IMR-90 (cell line): Measurements from ENCODE around the gene PPP3CA. TPM values are rescaled to one million over a fixed set of nuclear protein-coding genes. Genes with fewer than 3 reads are reported as not detected.

Experiments
- ATAC-seq: fragments of 200-7000 bp; cut with Tn5 transposase; 2 replicates; pipeline ENCODE4 v1.9.1; 2020; ENCODE audit warnings: low read depth, mild to moderate bottlenecking, moderate library complexity
- BruUV-seq: library from RNA; stranded (reverse); fragments of 400-500 nt; replicated peaks from 2 replicates; lab custom pipeline; 2021; lab: Mats Ljungman, UMichigan
- CTCF ChIA-PET: fragments of 300-600 bp; formaldehyde crosslinking; extraction: SDS; loops from one replicate; lab custom pipeline; 2021; ENCODE audit warnings: antibody characterized with exemption; lab: Yijun Ruan, JAX
- POLR2A ChIA-PET: fragments of 300-600 bp; sonication (Branson Sonifier 250); formaldehyde crosslinking; loops from one replicate; lab custom pipeline; 2022; ENCODE audit warnings: antibody characterized with exemption; ENCODE audit not compliant: unreplicated experiment; lab: Charles Lee
- DNase-seq: peaks from one replicate; pipeline ENCODE4 v3.0.0; 2013
- H2AFZ ChIP-seq: replicated peaks from 2 replicates; pipeline ENCODE3; 2013; ENCODE audit warnings: low read length, mild to moderate bottlenecking; ENCODE audit not compliant: poor library complexity
- H2AK5ac ChIP-seq: 2 replicates; pipeline ENCODE4 v1.6.1; 2013; ENCODE audit warnings: low read depth, low read length, inconsistent platforms
- H2AK9ac ChIP-seq: replicated peaks from 2 replicates; pipeline ENCODE3; 2013; ENCODE audit warnings: mild to moderate bottlenecking, low read depth, low read length, moderate library complexity; ENCODE audit not compliant: poor library complexity
- H2BK120ac ChIP-seq: 2 replicates; pipeline ENCODE4 v1.6.1; 2013; ENCODE audit warnings: low read depth, low read length, inconsistent platforms
- H2BK15ac ChIP-seq: 3 replicates; pipeline ENCODE4 v1.6.1; 2013; ENCODE audit warnings: low read depth, low read length, inconsistent platforms
- H2BK20ac ChIP-seq: 2 replicates; pipeline ENCODE4 v1.6.1; 2013; ENCODE audit warnings: low read depth, mild to moderate bottlenecking, inconsistent platforms, low read length, moderate library complexity
- H2BK5ac ChIP-seq: 2 replicates; pipeline ENCODE4 v1.6.1; 2013; ENCODE audit warnings: mild to moderate bottlenecking, low read depth, low read length, inconsistent platforms; ENCODE audit not compliant: poor library complexity, severe bottlenecking
- H3K14ac ChIP-seq: replicated peaks from 2 replicates; pipeline ENCODE4 v1.6.1; 2013; ENCODE audit warnings: low read depth, low read length, inconsistent platforms
- H3K18ac ChIP-seq: 2 replicates; pipeline ENCODE4 v1.6.1; 2013; ENCODE audit warnings: low read depth, low read length, control low read depth
- H3K23ac ChIP-seq: 2 replicates; pipeline ENCODE4 v1.6.1; 2013; ENCODE audit warnings: low read depth, low read length, inconsistent platforms
- H3K27ac ChIP-seq: 2 replicates; pipeline ENCODE4 v1.5.1; 2013; ENCODE audit warnings: mild to moderate bottlenecking, control low read depth, low read length; ENCODE audit not compliant: insufficient read depth
- H3K27me3 ChIP-seq: 2 replicates; pipeline ENCODE4 v1.6.1; 2013; ENCODE audit warnings: low read length; ENCODE audit not compliant: control insufficient read depth, insufficient read depth
- H3K36me3 ChIP-seq: 2 replicates; pipeline ENCODE4 v1.6.1; 2013; ENCODE audit warnings: low read length, mixed read lengths; ENCODE audit not compliant: control insufficient read depth, insufficient read depth
- H3K4ac ChIP-seq: 2 replicates; pipeline ENCODE4 v1.6.1; 2013; ENCODE audit warnings: low read depth, low read length, inconsistent platforms
- H3K4me1 ChIP-seq: 2 replicates; pipeline ENCODE4 v1.6.1; 2013; ENCODE audit warnings: low read length, mixed read lengths; ENCODE audit not compliant: control insufficient read depth, insufficient read depth
- H3K4me2 ChIP-seq: 2 replicates; pipeline ENCODE4 v1.6.1; 2013; ENCODE audit warnings: low read depth, mild to moderate bottlenecking, control low read depth, low read length, moderate library complexity
- H3K4me3 ChIP-seq: 2 replicates; pipeline ENCODE4 v1.5.1; 2013; ENCODE audit warnings: low read depth, mild to moderate bottlenecking, control low read depth, low read length, moderate library complexity; ENCODE audit not compliant: insufficient read depth
- H3K56ac ChIP-seq: 2 replicates; pipeline ENCODE4 v1.6.1; 2013; ENCODE audit warnings: low read length, inconsistent platforms; ENCODE audit not compliant: insufficient read depth; ENCODE audit errors: extremely low read depth
- H3K79me1 ChIP-seq, 2 experiments: 2 replicates each; pipeline ENCODE4 v1.6.1; 2013; ENCODE audit warnings: low read length in 2 of 2, inconsistent platforms in 1 of 2, low read depth in 1 of 2
- H3K9ac ChIP-seq: 2 replicates; pipeline ENCODE4 v1.6.1; 2013; ENCODE audit warnings: low read depth, low read length, control low read depth
- H3K9me1 ChIP-seq: 2 replicates; pipeline ENCODE4 v1.6.1; 2013; ENCODE audit warnings: low read length, inconsistent platforms; ENCODE audit not compliant: insufficient read depth
- H3K9me3 ChIP-seq: 2 replicates; pipeline ENCODE4 v1.6.1; 2013; ENCODE audit warnings: low read length; ENCODE audit not compliant: control insufficient read depth, insufficient read depth
- H4K20me1 ChIP-seq: 2 replicates; pipeline ENCODE4 v1.6.1; 2013; ENCODE audit warnings: low read length, inconsistent platforms; ENCODE audit not compliant: insufficient read depth
- H4K5ac ChIP-seq: 2 replicates; pipeline ENCODE4 v1.6.1; 2013; ENCODE audit warnings: mild to moderate bottlenecking, low read depth, low read length, control low read depth
- H4K8ac ChIP-seq, 2 experiments: 2 replicates each; pipeline ENCODE4 v1.6.1; 2013; ENCODE audit warnings: low read depth in 2 of 2, low read length in 2 of 2, control low read depth in 1 of 2, inconsistent platforms in 1 of 2
- H4K91ac ChIP-seq: 2 replicates; pipeline ENCODE4 v1.6.1; 2013; ENCODE audit warnings: low read depth, low read length, inconsistent platforms; ENCODE audit not compliant: insufficient read depth
- BHLHE40 ChIP-seq: fragments of 150-350 bp; IDR thresholded peaks from 2 replicates; pipeline ENCODE4 v1.6.1; 2016; ENCODE audit warnings: mild to moderate bottlenecking, low read depth, low read length
- CEBPB ChIP-seq: IDR thresholded peaks from 2 replicates; pipeline ENCODE4 v1.6.1; 2012; ENCODE audit warnings: low read depth, low read length, improper control_type of control experiment
- CHD1 ChIP-seq: IDR thresholded peaks from 2 replicates; pipeline ENCODE4 v1.6.1; 2012; ENCODE audit warnings: low read depth, low read length, improper control_type of control experiment
- FOS ChIP-seq: fragments of 150-350 bp; IDR thresholded peaks from 2 replicates; pipeline ENCODE4 v1.6.1; 2016; ENCODE audit warnings: low read depth, low read length
- MAFK ChIP-seq: IDR thresholded peaks from 2 replicates; pipeline ENCODE4 v1.6.1; 2012; ENCODE audit warnings: low read depth, low read length, improper control_type of control experiment
- MAZ ChIP-seq: IDR thresholded peaks from 2 replicates; pipeline ENCODE4 v1.6.1; 2012; ENCODE audit warnings: low read depth, mild to moderate bottlenecking, low read length, improper control_type of control experiment, moderate library complexity, borderline replicate concordance
- MXI1 ChIP-seq: IDR thresholded peaks from 2 replicates; pipeline ENCODE4 v1.6.1; 2012; ENCODE audit warnings: low read depth, mild to moderate bottlenecking, low read length, moderate library complexity, borderline replicate concordance
- POLR2A ChIP-seq: IDR thresholded peaks from 2 replicates; pipeline ENCODE4 v1.6.1; 2012; ENCODE audit warnings: mild to moderate bottlenecking, low read depth, low read length
- RAD21 ChIP-seq: IDR thresholded peaks from 2 replicates; pipeline ENCODE4 v1.6.1; 2012; ENCODE audit warnings: low read length, improper control_type of control experiment
- RCOR1 ChIP-seq: IDR thresholded peaks from 2 replicates; pipeline ENCODE4 v1.6.1; 2012; ENCODE audit warnings: mild to moderate bottlenecking, low read length, improper control_type of control experiment; ENCODE audit not compliant: insufficient replicate concordance
- RFX5 ChIP-seq: IDR thresholded peaks from 2 replicates; pipeline ENCODE4 v1.8.0; 2012; ENCODE audit warnings: low read depth, mild to moderate bottlenecking, low read length, moderate library complexity
- SMC3 ChIP-seq: fragments of 150-350 bp; IDR thresholded peaks from 2 replicates; pipeline ENCODE4 v1.6.1; 2016; ENCODE audit warnings: low read depth, mild to moderate bottlenecking, antibody characterized with exemption, low read length, moderate library complexity
- WGBS, 2 experiments: methylation state at CpG; one replicate each; pipeline versions ENCODE4 v1.1.5 to v1.1.7; 2013; ENCODE audit warnings: missing lambda C conversion rate in 2 of 2; ENCODE audit not compliant: insufficient read length in 1 of 2; ENCODE audit errors: extremely low coverage in 2 of 2; 5-methylcytosine and 5-hydroxymethylcytosine counted together
- dilution Hi-C: fragments of 300-500 bp; cut with HindIII; formaldehyde crosslinking; loops from one replicate; pipeline ENCODE4 v1.14.3; 2018; ENCODE audit warnings: low sequenced_read_pairs; ENCODE audit not compliant: unreplicated experiment
- in situ Hi-C: fragments of 300-500 bp; cut with MboI; formaldehyde crosslinking; loops from 3 replicates; pipeline ENCODE4 v1.14.3; 2019; ENCODE audit warnings: low sequenced_read_pairs, inconsistent platforms, mixed read lengths
- intact Hi-C: fragments of 100-400 bp; cut with micrococcal nuclease; formaldehyde crosslinking; loops from 2 replicates; pipeline ENCODE4 v1.10.0; 2022
- polyA plus RNA-seq, 3 experiments: library from polyadenylated mRNA; depleted of rRNA; stranded (reverse); fragments of >200 nt; gene quantifications; 2 replicates each; pipeline ENCODE4 v1.2.3, GENCODE V29; 2012; ENCODE audit warnings: low replicate concordance in 1 of 3
- total RNA-seq: library from RNA; depleted of rRNA; stranded (reverse); fragments of >200 nt; gene quantifications from 2 replicates; pipeline ENCODE4 v1.2.3, GENCODE V29; 2012
- TF ChIP-seq, protein P1 (sequence below): conservative IDR thresholded peaks from 2 replicates; pipeline ENCODE4 v1.5.1; 2012; ENCODE audit warnings: mild to moderate bottlenecking, low read depth, low read length, improper control_type of control experiment
- TF ChIP-seq, protein P2 (sequence below): fragments of 150-350 bp; IDR thresholded peaks from 2 replicates; pipeline ENCODE4 v1.6.1; 2016; ENCODE audit warnings: low read depth, mild to moderate bottlenecking, low read length, moderate library complexity, borderline replicate concordance
- TF ChIP-seq, protein P3 (sequence below): fragments of 150-350 bp; IDR thresholded peaks from 2 replicates; pipeline ENCODE4 v1.6.1; 2017; ENCODE audit warnings: mild to moderate bottlenecking, antibody characterized with exemption, low read length, low read depth

The PPP3CA gene
- total and polyA plus RNA-seq, 2 of the 4 experiments (the other 2 are of a cell fraction) = 14.5 to 48.6 TPM

DNA sequence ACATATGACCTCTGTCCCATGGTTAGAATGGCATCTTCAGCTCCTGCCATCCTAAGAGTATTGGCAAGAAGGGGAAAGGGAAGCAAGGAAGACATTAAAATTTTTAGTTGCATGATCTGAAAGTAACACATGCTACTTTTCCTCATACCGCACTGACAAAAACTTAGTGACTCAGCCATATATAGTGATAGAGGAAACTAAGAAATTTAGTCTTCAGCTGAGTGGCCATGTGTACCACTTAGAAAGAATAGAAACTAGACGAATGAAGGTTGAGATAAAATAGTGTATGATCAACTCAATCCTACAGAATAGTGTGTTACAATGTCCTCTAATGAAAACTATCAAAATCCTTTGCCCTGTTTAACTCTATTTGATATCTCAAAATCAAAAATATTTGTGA, 164.1 kb downstream of the PPP3CA start:
- Histone ChIP-seq H4K20me1 (peaks cover 4% of the 10 kb centered on the region), H3K9me3 (no peaks in the 10 kb centered on the region), H4K91ac (no peak overlapping the region), H3K18ac (no peak overlapping the region), H2AFZ (no peak overlapping the region), H3K9ac (no peak overlapping the region), H2BK15ac (no peak overlapping the region), H3K23ac (no peak overlapping the region), H3K14ac (no peak overlapping the region), H4K8ac (no peak overlapping the region), H4K5ac (no peak overlapping the region), H3K4me1 (peaks cover 5% of the 10 kb centered on the region; the same call in 1 of the 2 replicates), H2AK5ac (no peak overlapping the region), H3K27ac (no peak overlapping the region), H3K4me2 (no peak overlapping the region), H3K4me3 (no peak overlapping the region), H3K27me3 (no peaks in the 10 kb centered on the region), H3K56ac (no peak overlapping the region), H2BK120ac (no peak overlapping the region), H3K36me3 (peaks cover 1% of the 10 kb centered on the region; the same call in 1 of the 2 replicates), H3K4ac (no peak overlapping the region), H2BK20ac (no peak overlapping the region), H2BK5ac (no peak overlapping the region), H3K9me1 (0 out of 2 replicates have a peak, but pooled peaks cover 9% of the 10 kb centered on the region), H3K79me1 (peaks cover 8 to 31% of the 10 kb centered on the region in 2 experiments), H2AK9ac (no peak overlapping the region)
- intact Hi-C loops = no loop called here
- ChIA-PET CTCF (interaction anchor here (0.5 kb wide), 1 partner anchor 1252 kb away, joined by 3 read pairs; no protein-coding TSS in a partner anchor), POLR2A (no interaction called here)
- TF ChIP-seq, protein P1, sequence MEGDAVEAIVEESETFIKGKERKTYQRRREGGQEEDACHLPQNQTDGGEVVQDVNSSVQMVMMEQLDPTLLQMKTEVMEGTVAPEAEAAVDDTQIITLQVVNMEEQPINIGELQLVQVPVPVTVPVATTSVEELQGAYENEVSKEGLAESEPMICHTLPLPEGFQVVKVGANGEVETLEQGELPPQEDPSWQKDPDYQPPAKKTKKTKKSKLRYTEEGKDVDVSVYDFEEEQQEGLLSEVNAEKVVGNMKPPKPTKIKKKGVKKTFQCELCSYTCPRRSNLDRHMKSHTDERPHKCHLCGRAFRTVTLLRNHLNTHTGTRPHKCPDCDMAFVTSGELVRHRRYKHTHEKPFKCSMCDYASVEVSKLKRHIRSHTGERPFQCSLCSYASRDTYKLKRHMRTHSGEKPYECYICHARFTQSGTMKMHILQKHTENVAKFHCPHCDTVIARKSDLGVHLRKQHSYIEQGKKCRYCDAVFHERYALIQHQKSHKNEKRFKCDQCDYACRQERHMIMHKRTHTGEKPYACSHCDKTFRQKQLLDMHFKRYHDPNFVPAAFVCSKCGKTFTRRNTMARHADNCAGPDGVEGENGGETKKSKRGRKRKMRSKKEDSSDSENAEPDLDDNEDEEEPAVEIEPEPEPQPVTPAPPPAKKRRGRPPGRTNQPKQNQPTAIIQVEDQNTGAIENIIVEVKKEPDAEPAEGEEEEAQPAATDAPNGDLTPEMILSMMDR = no peak
- no peak for TF ChIP-seq CHD1
- TF ChIP-seq, protein P2, sequence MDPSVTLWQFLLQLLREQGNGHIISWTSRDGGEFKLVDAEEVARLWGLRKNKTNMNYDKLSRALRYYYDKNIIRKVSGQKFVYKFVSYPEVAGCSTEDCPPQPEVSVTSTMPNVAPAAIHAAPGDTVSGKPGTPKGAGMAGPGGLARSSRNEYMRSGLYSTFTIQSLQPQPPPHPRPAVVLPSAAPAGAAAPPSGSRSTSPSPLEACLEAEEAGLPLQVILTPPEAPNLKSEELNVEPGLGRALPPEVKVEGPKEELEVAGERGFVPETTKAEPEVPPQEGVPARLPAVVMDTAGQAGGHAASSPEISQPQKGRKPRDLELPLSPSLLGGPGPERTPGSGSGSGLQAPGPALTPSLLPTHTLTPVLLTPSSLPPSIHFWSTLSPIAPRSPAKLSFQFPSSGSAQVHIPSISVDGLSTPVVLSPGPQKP = no peak
- TF ChIP-seq FOS = no peak
- no peak for TF ChIP-seq RFX5
- no peak for TF ChIP-seq MAFK
- no peak for TF ChIP-seq RAD21
- TF ChIP-seq POLR2A = no peak
- TF ChIP-seq RCOR1 = no peak
- no peak for TF ChIP-seq MAZ
- TF ChIP-seq BHLHE40 = no peak
- TF ChIP-seq, protein P3, sequence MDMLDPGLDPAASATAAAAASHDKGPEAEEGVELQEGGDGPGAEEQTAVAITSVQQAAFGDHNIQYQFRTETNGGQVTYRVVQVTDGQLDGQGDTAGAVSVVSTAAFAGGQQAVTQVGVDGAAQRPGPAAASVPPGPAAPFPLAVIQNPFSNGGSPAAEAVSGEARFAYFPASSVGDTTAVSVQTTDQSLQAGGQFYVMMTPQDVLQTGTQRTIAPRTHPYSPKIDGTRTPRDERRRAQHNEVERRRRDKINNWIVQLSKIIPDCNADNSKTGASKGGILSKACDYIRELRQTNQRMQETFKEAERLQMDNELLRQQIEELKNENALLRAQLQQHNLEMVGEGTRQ = no peak
- TF ChIP-seq CEBPB = no peak
- no peak for TF ChIP-seq SMC3
- no peak for TF ChIP-seq MXI1
- ATAC-seq (no peak), DNase-seq (no peak)
- BruUV-seq = no TSS peak
- dilution Hi-C loops = no loop called here
- in situ Hi-C loops = no loop called here
- WGBS, 2 experiments = no CpG with 5 or more reads among the region's 2 CpGs
